HG02678 (cell line): ENCODE measurements around the gene SLC25A45.

ENCODE experiments used
- ATAC-seq: cut with Tn5 transposase; IDR thresholded peaks from one replicate; pipeline ENCODE4 v1.9.1; 2021; ENCODE audit warnings: mild to moderate bottlenecking, moderate library complexity; ENCODE audit not compliant: unreplicated experiment

SLC25A45 gene

DNA sequence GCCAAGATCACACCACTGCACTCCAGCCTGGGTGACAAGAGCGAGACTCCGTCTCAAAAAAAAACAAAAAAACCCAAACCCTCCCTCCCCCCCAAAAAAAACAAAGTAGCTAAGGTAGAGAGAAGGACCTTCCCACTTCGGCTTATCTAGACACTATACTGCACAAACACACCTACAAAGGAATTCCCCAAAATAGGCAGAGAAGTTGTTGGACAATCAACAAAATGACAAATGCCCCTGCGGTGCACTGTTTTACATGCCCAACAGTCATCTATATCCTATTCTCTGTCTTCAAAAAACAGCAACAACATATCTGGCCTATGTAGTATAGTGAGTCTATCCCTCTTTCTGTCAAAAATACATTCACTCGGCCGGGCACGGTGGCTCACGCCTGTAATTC lies 55.4 kb downstream of the SLC25A45 start:
- no peak for ATAC-seq

DNA sequence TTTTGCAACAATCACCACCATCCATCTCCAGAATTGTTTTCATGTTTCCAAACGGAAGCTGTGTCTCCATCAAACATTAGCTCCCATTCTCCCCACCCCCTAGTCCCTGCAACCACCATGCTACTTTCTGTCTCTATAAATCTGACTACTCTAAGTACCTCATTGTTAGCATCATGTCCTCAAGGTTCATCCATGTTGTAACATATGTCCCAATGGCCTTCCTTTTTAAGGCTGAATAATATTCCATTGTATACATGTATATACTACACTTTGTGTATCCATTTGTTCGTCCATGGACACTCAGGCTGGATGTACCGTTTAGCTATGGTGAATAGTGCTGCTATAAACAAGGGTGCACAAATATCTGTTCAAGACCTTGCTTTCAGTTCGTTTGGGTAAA lies 57.0 kb downstream of the SLC25A45 start:
- ATAC-seq: no peak
